SK-N-SH (cell line): ENCODE data around the gene CACNA2D1. TPM values are rescaled to one million over a fixed set of nuclear protein-coding genes. Genes with fewer than 3 reads are reported as not detected.

Experiments used
- CTCF ChIA-PET: fragments of 300-600, 350-600 bp; formaldehyde crosslinking; extraction: SDS; loops from one replicate; lab custom pipeline; 2021; lab: Yijun Ruan, JAX
- POLR2A ChIA-PET: fragments of 350-600 bp; sonication (Branson Sonifier 250); formaldehyde crosslinking; extraction: SDS; loops from one replicate; lab custom pipeline; 2020; ENCODE audit warnings: antibody characterized with exemption, inconsistent platforms; lab: Yijun Ruan, JAX
- DNase-seq: peaks from one replicate; pipeline ENCODE4 v3.0.0; 2012
- H2AFZ ChIP-seq: fragments of 200-600 bp; sonication (generic); 2 replicates; pipeline ENCODE4 v1.8.1; 2016; ENCODE audit warnings: antibody characterized with exemption, mild to moderate bottlenecking, low read depth
- H3F3A ChIP-seq: fragments of 200-600 bp; sonication (generic); replicated peaks from 2 replicates; pipeline ENCODE3; 2016; ENCODE audit warnings: antibody characterized with exemption, mild to moderate bottlenecking; ENCODE audit not compliant: insufficient read depth
- H3K27ac ChIP-seq, 2 experiments: fragments of 200-500 bp in 1 of 2; fragments of 200-600 bp in 1 of 2; sonication (Bioruptor generic) in 1 of 2; sonication (generic), shearing (Covaris generic) in 1 of 2; 2 replicates each; pipeline versions ENCODE4 v1.5.1 to v1.6.1; 2014 to 2016; ENCODE audit warnings: low read depth in 2 of 2, inconsistent platforms in 1 of 2, low read length in 1 of 2, mild to moderate bottlenecking in 1 of 2, mixed read lengths in 1 of 2
- H3K27me3 ChIP-seq: fragments of 200-600 bp; sonication (generic), shearing (Covaris generic); 2 replicates; pipeline ENCODE4 v1.6.1; 2016; ENCODE audit warnings: mixed run types; ENCODE audit not compliant: insufficient read depth
- H3K36me3 ChIP-seq, 2 experiments: fragments of 200-500 bp in 1 of 2; fragments of 200-600 bp in 1 of 2; sonication (Bioruptor generic) in 1 of 2; sonication (generic) in 1 of 2; replicated peaks in 1 of 2; 2 replicates each; pipeline versions ENCODE3 to v1.5.1; 2014 to 2016; ENCODE audit warnings: low read length in 1 of 2, mild to moderate bottlenecking in 1 of 2; ENCODE audit not compliant: insufficient read depth in 2 of 2, control insufficient read depth in 1 of 2
- H3K4me1 ChIP-seq, 2 experiments: fragments of 200-500 bp in 1 of 2; fragments of 200-600 bp in 1 of 2; sonication (Bioruptor generic) in 1 of 2; sonication (generic), shearing (Covaris generic) in 1 of 2; 2 replicates each; pipeline versions ENCODE4 v1.5.1 to v1.6.1; 2014 to 2016; ENCODE audit warnings: low read depth in 1 of 2, low read length in 1 of 2, mixed run types in 1 of 2; ENCODE audit not compliant: insufficient read depth in 2 of 2, control insufficient read depth in 1 of 2
- H3K4me2 ChIP-seq: fragments of 200-600 bp; sonication (generic), shearing (Covaris generic); 2 replicates; pipeline ENCODE4 v1.6.1; 2017; ENCODE audit warnings: mixed run types
- H3K4me3 ChIP-seq, 2 experiments: fragments of 200-500 bp in 1 of 2; fragments of 200-600 bp in 1 of 2; sonication (Bioruptor generic) in 1 of 2; sonication (generic), shearing (Covaris generic) in 1 of 2; 2 replicates each; pipeline versions ENCODE4 v1.5.1 to v1.8.1; 2014 to 2016; ENCODE audit warnings: low read depth in 2 of 2, inconsistent platforms in 1 of 2, low read length in 1 of 2, mild to moderate bottlenecking in 1 of 2, mixed read lengths in 1 of 2, moderate library complexity in 1 of 2
- H3K79me2 ChIP-seq: fragments of 200-600 bp; sonication (generic); 2 replicates; pipeline ENCODE4 v1.8.1; 2017; ENCODE audit warnings: mild to moderate bottlenecking; ENCODE audit not compliant: insufficient read depth
- H3K9ac ChIP-seq: fragments of 200-600 bp; sonication (generic); 2 replicates; pipeline ENCODE4 v1.6.1; 2017; ENCODE audit warnings: mixed run types
- H3K9me2 ChIP-seq: fragments of 200-600 bp; sonication (generic); 2 replicates; pipeline ENCODE4 v1.6.1; 2017; ENCODE audit warnings: mixed run types
- H3K9me3 ChIP-seq: fragments of 200-600 bp; sonication (generic); 2 replicates; pipeline ENCODE4 v1.6.1; 2017; ENCODE audit warnings: mixed run types, mild to moderate bottlenecking, moderate library complexity
- H4K20me1 ChIP-seq: fragments of 200-600 bp; sonication (generic); 2 replicates; pipeline ENCODE4 v1.6.1; 2017; ENCODE audit warnings: mild to moderate bottlenecking, mixed run types; ENCODE audit not compliant: insufficient read depth
- CHD2 ChIP-seq: fragments of 150-350 bp; IDR thresholded peaks from 2 replicates; pipeline ENCODE4 v1.6.1; 2018; ENCODE audit warnings: low read length; ENCODE audit not compliant: partially characterized antibody
- EZH2phosphoT487 ChIP-seq: fragments of 200-600 bp; sonication (generic); IDR thresholded peaks from 2 replicates; pipeline ENCODE4 v1.6.1; 2017; ENCODE audit warnings: low read depth, mixed run types, mild to moderate bottlenecking, antibody characterized with exemption, moderate library complexity, borderline replicate concordance
- JUND ChIP-seq: IDR thresholded peaks from 2 replicates; pipeline ENCODE4 v1.4.0; 2012
- MEF2A ChIP-seq: IDR thresholded peaks from 2 replicates; pipeline ENCODE4 v1.4.0; 2012; ENCODE audit warnings: low read depth, borderline replicate concordance
- RCOR1 ChIP-seq: fragments of 150-350 bp; IDR thresholded peaks from 2 replicates; pipeline ENCODE4 v1.6.1; 2017; ENCODE audit warnings: antibody characterized with exemption, low read length
- TAF1 ChIP-seq: IDR thresholded peaks from 2 replicates; pipeline ENCODE4 v1.6.1; 2012; ENCODE audit warnings: low read depth, mild to moderate bottlenecking, low read length, moderate library complexity, borderline replicate concordance
- USF1 ChIP-seq: IDR thresholded peaks from 2 replicates; pipeline ENCODE4 v1.4.0; 2012; ENCODE audit warnings: low read depth, borderline replicate concordance
- YY1 ChIP-seq: IDR thresholded peaks from 2 replicates; pipeline ENCODE4 v1.4.0; 2012; ENCODE audit warnings: low read depth, mild to moderate bottlenecking
- ZBTB33 ChIP-seq: IDR thresholded peaks from 2 replicates; pipeline ENCODE4 v1.4.0; 2012; ENCODE audit warnings: low read depth, borderline replicate concordance
- WGBS: methylation state at CpG from one replicate; pipeline ENCODE4 v1.1.6; 2017; ENCODE audit warnings: low lambda C conversion rate; 5-methylcytosine and 5-hydroxymethylcytosine counted together
- polyA plus RNA-seq, 3 experiments: library from polyadenylated mRNA; depleted of rRNA; stranded (reverse); fragments of >200 nt; gene quantifications; 2 replicates each; pipeline ENCODE4 v1.2.3, GENCODE V29; 2012

CACNA2D1 gene
- polyA plus RNA-seq, 1 of the 3 experiments (the other 2 are of a cell fraction): 3.4 TPM

- Histone ChIP-seq H3K79me2 (no peaks in the 10 kb centered on the region), H3K27me3 (no peaks in the 10 kb centered on the region), H3K36me3 (peaks cover 6 to 12% of the 10 kb centered on the region in 2 experiments), H3K9me3 (no peaks in the 10 kb centered on the region), H2AFZ (no peak overlapping the region), H3K9me2 (no peaks in the 10 kb centered on the region), H3K9ac (no peak overlapping the region), H4K20me1 (no peaks in the 10 kb centered on the region), H3K4me3 (no peak overlapping the region), H3F3A (peaks cover 21% of the 10 kb centered on the region), H3K4me2 (no peak overlapping the region), H3K27ac (no peak overlapping the region), H3K4me1 (peaks cover 8 to 23% of the 10 kb centered on the region in 2 experiments)
- TF ChIP-seq TAF1: no peak
- no peak for TF ChIP-seq MEF2A
- TF ChIP-seq YY1: no peak
- TF ChIP-seq RCOR1: no peak
- POLR2A ChIA-PET: no interaction called here
- CTCF ChIA-PET: interaction anchor here (0.7 to 2.4 kb wide), 9 partner anchors 8 to 573 kb away, joined by 3 to 13 read pairs (median 6); no protein-coding TSS in a partner anchor
- DNase-seq: no peak
- WGBS: 97% methylated on average over 3 of the region's 3 CpGs
Observed at GRCh38 chr7:82032901-82033300, 410.7 kb downstream of the CACNA2D1 start.

GRCh38 chr7:82029236-82029913, 414.2 kb downstream of the CACNA2D1 start:
- no peaks in the 10 kb centered on the region for H3K9me3 ChIP-seq
- WGBS: 100% methylated on average over 1 of the region's 1 CpG
- no peaks in the 10 kb centered on the region for H3K79me2 ChIP-seq
- H2AFZ ChIP-seq: no peak overlapping the region
- no peak overlapping the region for H3K4me3 ChIP-seq
- no peak overlapping the region for H3K27ac ChIP-seq
- H3K9ac ChIP-seq: no peak overlapping the region
- H3K9me2 ChIP-seq: no peaks in the 10 kb centered on the region
- peaks cover 3% of the 10 kb centered on the region in 2 experiments; a peak in 3 of 4 replicates for H3K4me1 ChIP-seq
- no peaks in the 10 kb centered on the region for H3F3A ChIP-seq
- H4K20me1 ChIP-seq: no peaks in the 10 kb centered on the region
- no peak for TF ChIP-seq TAF1
- no peak for TF ChIP-seq JUND
- TF ChIP-seq RCOR1: no peak
- TF ChIP-seq EZH2phosphoT487: no peak
- no peak for TF ChIP-seq ZBTB33
- no peak for TF ChIP-seq USF1
- TF ChIP-seq CHD2: no peak
- TF ChIP-seq, all 33 proteins: peak for 0
- H3K4me2 ChIP-seq: no peak overlapping the region
- CTCF ChIA-PET: interaction anchor here (0.6 to 1.7 kb wide), 3 partner anchors 11 to 530 kb away, joined by 3 to 7 read pairs (median 4); no protein-coding TSS in a partner anchor
- H3K36me3 ChIP-seq: peaks cover 6 to 7% of the 10 kb centered on the region in 2 experiments
- DNase-seq: no peak
- H3K27me3 ChIP-seq: no peaks in the 10 kb centered on the region
- POLR2A ChIA-PET: no interaction called here
